HG02678 (cell line): Measurements from ENCODE around the gene NTM.
A peak's percentile ranks its signal among the peaks of the same experiment; 100 is the strongest.
"Not testable (repeated sequence)": the region's sequence is repeated elsewhere in the genome, so short reads cannot be mapped to it uniquely, and the experiment has no call there.

Experiments used
- ATAC-seq: cut with Tn5 transposase; IDR thresholded peaks from one replicate; pipeline ENCODE4 v1.9.1; 2021; ENCODE audit warnings: mild to moderate bottlenecking, moderate library complexity; ENCODE audit not compliant: unreplicated experiment

NTM gene

GRCh38 chr11:131662993-131663392, 292.6 kb downstream of the NTM start:
- ATAC-seq, result no peak

- no peak for ATAC-seq
Measured at GRCh38 chr11:131663405-131664200, 293.2 kb downstream of the NTM start.

- no peak for ATAC-seq
Measured at GRCh38 chr11:131664293-131664692, 293.9 kb downstream of the NTM start.

GRCh38 chr11:131664816-131665215, 294.4 kb downstream of the NTM start:
- ATAC-seq, result no peak

DNA sequence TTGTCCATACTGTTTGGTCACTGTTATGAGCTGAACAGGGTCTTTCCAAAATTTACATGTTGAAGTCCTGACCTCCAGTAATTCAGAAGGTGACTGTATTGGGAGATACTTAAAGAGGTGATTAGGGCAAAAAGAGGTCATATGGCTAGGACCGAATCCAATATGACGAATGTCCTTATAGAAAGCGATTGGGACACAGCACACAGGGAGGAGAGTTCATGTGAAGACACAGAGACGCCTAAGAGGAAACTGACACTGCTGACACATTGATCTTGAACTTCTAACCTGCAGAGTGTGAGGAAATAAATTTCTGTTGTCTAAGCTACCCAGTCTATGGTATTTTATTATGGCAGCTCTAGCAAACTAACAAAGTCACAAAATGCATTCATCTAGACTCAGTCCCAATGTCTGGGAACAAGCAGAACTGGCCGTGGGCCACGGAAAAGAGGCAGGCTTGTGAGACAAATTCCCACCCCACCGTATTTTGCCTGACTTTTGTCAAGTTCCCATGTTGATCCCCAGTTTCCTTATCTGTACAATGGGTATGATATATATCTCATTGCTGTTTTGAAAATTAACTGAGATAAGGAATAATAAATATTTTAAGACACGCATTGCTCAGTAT, 295.0 kb downstream of the NTM start:
- ATAC-seq, result no peak

DNA sequence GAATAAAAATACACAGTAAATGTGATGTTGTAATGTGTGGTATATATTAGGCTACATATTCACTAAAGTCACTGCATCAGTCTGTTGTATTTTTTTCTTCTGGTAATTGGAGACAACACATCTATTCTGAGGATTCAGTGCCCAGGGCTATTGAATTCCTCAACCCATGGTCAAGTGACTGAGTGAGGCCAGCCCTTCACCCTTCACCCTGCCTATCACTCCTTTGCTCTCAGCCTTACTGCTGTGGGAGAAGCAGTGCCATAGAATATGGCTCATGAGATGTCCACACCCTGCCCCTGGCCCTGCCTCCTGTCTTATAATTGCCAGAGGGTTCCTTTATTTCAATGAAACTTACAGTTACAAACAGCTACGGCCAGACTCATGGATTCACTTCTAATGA, 295.6 kb downstream of the NTM start:
- no peak for ATAC-seq

- ATAC-seq, result no peak
Measured at GRCh38 chr11:131666617-131667016, 296.2 kb downstream of the NTM start.

- ATAC-seq, result no peak
Measured at GRCh38 chr11:131667566-131667965, 297.2 kb downstream of the NTM start.

DNA sequence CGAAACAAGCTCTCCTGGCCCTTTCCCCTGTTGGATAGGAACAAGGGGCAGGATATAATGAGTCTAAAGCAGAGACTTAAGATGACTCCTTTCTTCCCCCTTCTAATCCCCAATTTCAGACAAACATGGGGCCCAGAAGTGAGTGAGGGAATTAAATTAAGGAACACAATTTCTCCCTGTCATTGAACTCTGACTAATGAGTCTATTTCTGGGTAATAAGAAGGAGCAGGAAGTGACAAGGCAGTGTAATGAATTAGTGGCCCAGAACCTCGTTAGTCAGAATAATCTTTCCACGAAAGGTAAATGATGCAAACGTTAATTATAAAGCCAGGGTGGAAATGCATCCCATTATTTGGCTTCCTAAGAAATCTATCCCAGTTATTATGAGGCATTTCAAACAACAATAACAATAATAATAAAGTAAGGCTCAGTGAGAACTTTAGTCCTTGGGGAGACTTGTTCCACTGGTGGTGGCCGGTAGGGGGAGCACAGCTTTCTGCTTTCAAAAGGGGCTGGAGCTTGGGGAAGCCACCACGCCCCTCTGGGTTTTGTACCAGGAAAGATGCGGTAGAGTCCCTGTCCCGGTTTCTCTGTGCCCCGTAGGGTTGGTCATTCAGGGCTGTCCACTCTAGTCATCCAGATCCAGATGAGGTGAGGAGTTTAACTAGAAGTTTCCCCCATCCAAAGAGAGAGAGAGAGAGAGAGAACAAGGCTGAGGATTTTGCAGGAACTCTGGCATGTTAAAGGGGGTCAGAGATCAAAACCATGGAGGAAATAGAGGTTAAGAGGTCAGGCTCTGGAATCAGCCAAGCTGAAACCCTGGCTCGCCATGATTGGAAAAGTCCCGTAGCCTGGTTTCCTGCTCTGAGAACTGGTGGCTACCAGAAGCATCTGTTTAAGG, 298.3 kb downstream of the NTM start:
- ATAC-seq, result peak; percentile 87

DNA sequence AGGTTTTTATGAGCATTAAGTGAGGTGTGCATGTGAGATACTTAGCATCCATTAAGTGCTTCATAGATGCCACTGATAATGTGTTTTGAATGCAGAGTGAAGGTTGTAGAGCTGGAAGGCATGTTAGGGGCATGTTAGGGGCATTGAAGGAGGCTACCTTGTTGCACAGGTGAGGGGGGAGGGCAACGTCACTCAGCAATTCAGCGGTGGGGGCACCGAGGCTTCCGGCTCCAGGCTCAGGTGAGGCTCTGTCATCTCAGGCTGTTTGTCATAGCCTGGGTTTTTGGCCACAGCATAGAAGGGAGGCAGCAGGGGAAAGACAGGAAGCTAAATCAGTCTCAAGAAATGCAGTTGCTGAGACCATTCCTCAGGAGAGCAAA, 299.0 kb downstream of the NTM start:
- no peak for ATAC-seq

DNA sequence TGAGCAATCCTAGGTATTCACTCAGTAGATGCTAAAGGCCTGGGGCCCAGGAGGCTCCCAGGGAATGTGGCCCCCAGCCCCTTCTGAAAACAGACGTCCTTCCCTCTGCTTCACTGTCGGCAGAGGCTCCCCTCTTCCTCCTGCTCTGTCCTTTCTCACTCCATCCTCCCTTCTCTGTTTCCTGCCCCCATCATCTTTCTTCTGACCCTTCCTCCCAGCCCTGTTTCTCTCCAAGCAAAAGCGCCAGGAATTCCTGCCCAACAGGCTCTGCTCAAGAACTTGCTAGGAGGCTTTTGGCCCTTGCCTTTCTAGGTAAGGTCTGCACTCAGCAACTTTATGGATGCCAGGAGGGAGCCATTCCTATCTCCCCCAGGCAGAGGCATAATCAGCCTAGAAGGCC, 300.5 kb downstream of the NTM start:
- ATAC-seq, result no peak

GRCh38 chr11:131671320-131671719, 300.9 kb downstream of the NTM start:
- no peak for ATAC-seq

GRCh38 chr11:131671734-131672133, 301.3 kb downstream of the NTM start:
- no peak for ATAC-seq

GRCh38 chr11:131672191-131672590, 301.8 kb downstream of the NTM start:
- ATAC-seq, result no peak

GRCh38 chr11:131674051-131674755, 303.8 kb downstream of the NTM start:
- peak; percentile 83 for ATAC-seq

GRCh38 chr11:131675121-131675888, 304.9 kb downstream of the NTM start:
- no peak for ATAC-seq

DNA sequence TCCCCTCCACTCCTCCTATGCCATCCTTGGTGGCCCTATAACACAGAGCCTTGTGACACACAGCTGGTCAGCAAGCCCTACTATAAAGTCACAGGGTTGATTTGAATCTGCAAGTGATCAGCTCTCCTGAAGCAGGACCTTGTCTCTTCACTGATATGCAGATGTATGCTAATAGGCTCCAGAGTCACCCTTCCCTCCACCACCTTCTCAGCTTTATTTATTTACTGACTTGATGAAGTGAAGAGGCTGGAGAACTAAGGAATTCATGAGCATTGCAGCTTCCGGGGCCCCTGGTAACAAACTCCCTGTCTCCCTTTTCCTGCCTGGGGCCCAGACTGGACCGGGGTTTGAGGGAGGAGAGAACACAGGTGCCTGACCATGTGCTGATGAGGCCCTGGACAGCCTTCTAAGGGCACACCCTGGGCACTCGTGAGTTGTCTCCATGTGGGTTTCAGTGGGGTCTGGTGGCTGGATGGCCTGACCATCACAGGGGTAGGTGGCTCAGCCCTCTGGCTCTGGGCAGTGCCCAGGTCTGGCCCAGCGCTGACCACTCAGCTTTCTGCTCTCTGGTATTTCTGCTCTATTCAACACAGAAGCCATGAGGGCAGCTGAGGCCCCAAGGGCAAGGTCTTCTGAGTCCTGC, 307.5 kb downstream of the NTM start:
- ATAC-seq, result no peak

- ATAC-seq, result no peak
Measured at GRCh38 chr11:131678658-131679340, 308.4 kb downstream of the NTM start.

DNA sequence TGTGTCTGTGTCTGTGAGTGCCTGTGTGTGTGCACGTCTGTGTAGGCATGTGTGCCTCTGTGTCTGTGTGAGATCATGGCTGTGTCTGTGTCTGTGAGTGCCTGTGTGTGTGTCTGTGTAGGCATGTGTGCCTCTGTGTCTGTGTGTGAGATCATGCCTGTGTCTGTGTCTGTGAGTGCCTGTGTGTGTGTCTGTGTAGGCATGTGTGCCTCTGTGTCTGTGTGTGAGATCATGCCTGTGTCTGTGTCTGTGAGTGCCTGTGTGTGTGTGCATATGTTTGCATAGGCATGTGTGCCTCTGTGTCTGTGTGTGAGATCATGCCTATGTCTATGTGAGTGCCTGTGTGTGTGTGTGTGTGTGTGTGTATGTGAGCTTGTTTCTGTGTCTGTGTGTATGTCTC, 310.0 kb downstream of the NTM start:
- not testable (repeated sequence) for ATAC-seq
